ENCODE results near the gene ATOX1.

ATOX1 gene

DNA sequence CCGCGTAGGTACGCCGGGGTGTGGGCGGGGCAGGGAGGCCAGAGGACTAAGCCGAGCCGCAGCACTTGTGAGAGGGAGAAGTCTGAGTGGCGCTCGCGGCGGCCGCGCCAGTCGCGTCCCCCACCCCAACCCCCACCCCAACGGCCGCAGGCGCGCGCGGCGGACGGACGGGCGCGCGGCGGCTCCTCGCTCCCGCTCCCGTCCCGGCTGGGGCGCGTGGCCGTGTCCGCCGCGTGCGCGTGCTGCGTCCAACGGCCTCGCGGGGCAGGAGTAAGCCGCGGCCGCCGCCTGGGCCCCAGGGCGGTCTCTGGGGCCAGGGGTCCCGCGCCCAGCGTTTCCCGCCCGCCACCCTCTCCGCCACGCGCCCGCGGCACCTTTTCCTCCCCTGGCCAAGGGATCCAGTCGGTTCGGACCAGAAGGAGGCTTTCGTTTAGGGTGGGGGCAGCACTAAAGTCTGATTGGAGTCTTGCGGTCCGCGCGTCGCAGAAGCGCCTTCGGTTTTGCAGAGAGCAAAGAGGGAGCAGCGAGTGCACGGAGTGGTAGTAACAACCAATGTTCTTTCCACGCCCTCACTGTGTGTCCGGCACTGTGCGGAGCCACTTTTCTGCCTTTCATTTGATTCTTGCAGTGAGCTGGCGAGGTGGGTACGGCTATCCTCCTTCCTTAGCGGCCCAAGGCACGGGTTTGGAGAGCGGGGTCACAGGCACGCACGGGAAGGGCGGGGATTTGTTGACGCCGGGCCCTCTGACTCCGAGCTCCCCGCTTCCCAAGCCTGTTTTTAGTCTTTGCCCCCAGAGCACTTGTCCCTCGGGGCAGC, 13.8 kb upstream of the ATOX1 start:
- no peak for DNase-seq (ENCODE audit: extremely low spot score)
- CTCF ChIA-PET: interaction anchor here (0.7 to 1.1 kb wide), 4 partner anchors 8 to 114 kb away, joined by 3 to 7 read pairs (median 3); no protein-coding TSS in a partner anchor
- TF ChIP-seq FOXA1 (IDR thresholded peaks at IDR 0.05) (no peak), SP1 (IDR thresholded peaks at IDR 0.05) (no peak), FOXM1 (IDR thresholded peaks at IDR 0.05; ENCODE audit: borderline replicate concordance) (no peak), HDGF (IDR thresholded peaks at IDR 0.05; ENCODE audit: borderline replicate concordance) (no peak), ELF4 (IDR thresholded peaks at IDR 0.05) (no peak), ARNT (IDR thresholded peaks at IDR 0.05) (no peak), ZNF384 (IDR thresholded peaks at IDR 0.05) (no peak), FOXK2 (IDR thresholded peaks at IDR 0.05) (no peak), CTBP1 (IDR thresholded peaks at IDR 0.05; ENCODE audit: borderline replicate concordance) (no peak), SUZ12 (IDR thresholded peaks at IDR 0.05) (no peak), BHLHE40 (IDR thresholded peaks at IDR 0.05; ENCODE audit: borderline replicate concordance) (no peak), LEF1 (IDR thresholded peaks at IDR 0.05; ENCODE audit: borderline replicate concordance) (no peak), TARDBP (IDR thresholded peaks at IDR 0.05) (no peak), NFRKB (IDR thresholded peaks at IDR 0.05) (no peak), PKNOX1 (IDR thresholded peaks at IDR 0.05) (no peak), L3MBTL2 (conservative IDR thresholded peaks at IDR 0.05) (no peak)
- POLR2A ChIA-PET: interaction anchor here (0.6 to 5.8 kb wide), 12 partner anchors 8 to 656 kb away, joined by 3 to 84 read pairs (median 6); partner anchors contain the start of genes ATOX1 and SPARC

GRCh38 chr5:151771259-151772028, 13.0 kb upstream of the ATOX1 start, which contains the start of gene G3BP1:
G3BP1 (plus strand) TSS chr5:151771954; CDS start chr5:151786621, 14,667 bp downstream.
- DNase-seq (ENCODE audit: extremely low spot score): peak; percentile 91
- 0 out of 2 replicates have a peak, but pooled peaks have one; percentile 52 for TF ChIP-seq TARDBP (IDR thresholded peaks at IDR 0.05)
- peak; percentile 97 for TF ChIP-seq ELF4 (IDR thresholded peaks at IDR 0.05)
- peak; percentile 100 for TF ChIP-seq PKNOX1 (IDR thresholded peaks at IDR 0.05)
- TF ChIP-seq FOXM1 (IDR thresholded peaks at IDR 0.05; ENCODE audit: borderline replicate concordance): no peak
- TF ChIP-seq FOXA1 (IDR thresholded peaks at IDR 0.05): no peak
- ChIA-PET POLR2A (interaction anchor here (0.6 to 5.8 kb wide), 19 partner anchors 9 to 656 kb away, joined by 3 to 84 read pairs (median 5); partner anchors contain the start of genes ATOX1 and SPARC), CTCF (interaction anchor here (0.7 to 1.1 kb wide), 7 partner anchors 9 to 119 kb away, joined by 3 to 7 read pairs (median 3); no protein-coding TSS in a partner anchor)

GRCh38 chr5:151770383-151771258, 12.2 kb upstream of the ATOX1 start:
- DNase-seq (ENCODE audit: extremely low spot score): peak; percentile 67
- TF ChIP-seq ELF4 (IDR thresholded peaks at IDR 0.05): no peak
- peak; percentile 82 for TF ChIP-seq L3MBTL2 (conservative IDR thresholded peaks at IDR 0.05)
- no peak for TF ChIP-seq FOXK2 (IDR thresholded peaks at IDR 0.05)
- ChIA-PET CTCF (interaction anchor here (0.6 to 1.1 kb wide), 8 partner anchors 9 to 118 kb away, joined by 3 to 7 read pairs (median 3); no protein-coding TSS in a partner anchor), POLR2A (interaction anchor here (0.5 to 5.8 kb wide), 14 partner anchors 10 to 655 kb away, joined by 3 to 84 read pairs (median 7); partner anchors contain the start of gene ATOX1)

DNA sequence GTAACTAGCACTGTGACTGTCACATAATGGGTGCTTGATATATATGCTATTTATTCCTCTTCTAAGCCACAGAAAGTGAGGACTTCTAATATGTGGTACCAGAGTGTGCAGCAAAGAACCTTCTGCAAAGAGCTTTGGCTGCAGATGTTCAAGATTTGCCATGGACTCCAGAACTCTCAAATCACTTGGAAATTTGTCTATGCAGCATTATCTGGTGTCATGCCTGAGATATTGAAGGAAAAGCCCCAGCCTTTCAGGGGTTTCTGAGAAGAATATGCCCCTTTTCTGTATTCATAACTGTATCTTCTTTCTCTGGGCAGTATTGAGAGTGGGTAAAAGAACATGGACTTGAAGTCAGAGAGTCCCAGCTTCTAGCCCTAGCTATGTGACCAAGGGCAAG, 8.5 kb upstream of the ATOX1 start:
- no peak for TF ChIP-seq FOXM1 (IDR thresholded peaks at IDR 0.05; ENCODE audit: borderline replicate concordance)
- TF ChIP-seq PKNOX1 (IDR thresholded peaks at IDR 0.05): no peak
- TF ChIP-seq ELF4 (IDR thresholded peaks at IDR 0.05): no peak
- TF ChIP-seq ARNT (IDR thresholded peaks at IDR 0.05): no peak
- no peak for TF ChIP-seq BHLHE40 (IDR thresholded peaks at IDR 0.05; ENCODE audit: borderline replicate concordance)
- no peak for TF ChIP-seq SP1 (IDR thresholded peaks at IDR 0.05)
- TF ChIP-seq TARDBP (IDR thresholded peaks at IDR 0.05): no peak
- CTCF ChIA-PET: interaction anchor here (0.6 kb wide), 1 partner anchor 526 kb away, joined by 6 read pairs; no protein-coding TSS in a partner anchor
- DNase-seq (ENCODE audit: extremely low spot score): no peak
- POLR2A ChIA-PET: interaction anchor here (2.1 kb wide), 1 partner anchor 10 kb away, joined by 6 read pairs; no protein-coding TSS in a partner anchor

DNA sequence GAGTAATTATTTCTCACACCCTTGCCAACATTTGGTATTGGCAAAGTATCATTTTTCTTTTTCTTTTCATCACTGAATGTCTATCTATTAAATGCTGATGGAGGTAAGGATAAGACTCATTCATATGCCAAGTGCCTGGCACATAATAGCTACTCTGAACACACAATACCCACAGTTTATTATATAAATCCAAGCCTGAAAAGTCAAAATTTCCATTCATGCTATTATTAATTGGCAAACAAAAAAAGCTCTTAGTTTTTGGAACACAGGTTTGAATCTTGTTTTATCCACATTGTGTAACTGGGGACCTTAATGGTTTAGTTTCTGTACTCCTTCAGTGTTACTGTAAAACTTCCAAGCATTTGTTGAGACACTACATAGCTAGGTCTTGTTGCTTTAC, 6.4 kb upstream of the ATOX1 start:
- POLR2A ChIA-PET: no interaction called here
- DNase-seq (ENCODE audit: extremely low spot score): no peak
- TF ChIP-seq FOXA1 (IDR thresholded peaks at IDR 0.05): no peak
- CTCF ChIA-PET: interaction anchor here (1.3 kb wide), 1 partner anchor 24 kb away, joined by 3 read pairs; no protein-coding TSS in a partner anchor

Measured in HEK293T (cell line).